Measurements from ENCODE around the gene SLC9A9.

The SLC9A9 gene

DNA sequence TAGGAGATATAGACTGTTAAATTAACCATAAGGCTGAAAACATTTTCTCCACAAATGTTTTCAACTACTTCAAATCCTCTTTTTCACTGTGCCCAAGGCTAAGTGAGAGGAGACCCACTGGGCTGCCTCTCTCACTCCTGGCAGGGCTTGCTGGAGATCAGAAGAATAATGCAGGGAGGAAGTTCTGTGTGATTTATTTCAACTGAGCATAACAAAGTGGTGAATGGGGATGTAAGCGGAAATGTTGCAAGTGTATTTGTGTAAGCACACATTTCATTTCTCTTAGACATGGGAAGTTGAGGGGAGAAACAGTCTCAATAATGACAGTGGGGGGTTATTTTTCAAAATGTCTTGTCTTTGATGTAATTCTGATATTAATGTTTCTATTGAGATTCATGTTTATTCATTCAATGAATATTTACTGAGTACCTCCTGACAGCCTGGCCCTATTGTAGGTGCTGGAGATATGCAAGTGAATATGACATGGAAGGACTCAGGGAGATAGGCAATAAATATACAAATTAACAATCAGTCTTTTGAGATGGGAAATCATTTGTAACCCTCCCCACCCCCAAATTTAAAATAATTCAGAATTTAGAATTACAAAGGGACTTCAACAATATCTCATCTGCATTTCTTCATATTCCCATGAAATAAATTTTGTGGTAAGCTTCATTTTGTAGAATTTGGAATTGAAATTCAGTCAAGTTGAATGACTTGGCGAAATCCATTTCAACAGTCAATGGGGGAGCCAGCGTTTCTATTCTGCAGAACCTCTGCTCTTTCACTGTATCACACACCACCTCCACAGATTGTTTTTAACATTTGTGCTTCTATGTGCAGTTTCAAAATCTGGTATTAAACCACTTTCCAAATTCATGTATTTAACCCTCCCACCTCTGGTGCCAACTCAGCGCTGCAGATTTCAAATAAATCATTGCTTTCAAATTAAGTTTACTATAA is 247.2 kb downstream of the SLC9A9 start:
- DNase-seq = no peak

DNA sequence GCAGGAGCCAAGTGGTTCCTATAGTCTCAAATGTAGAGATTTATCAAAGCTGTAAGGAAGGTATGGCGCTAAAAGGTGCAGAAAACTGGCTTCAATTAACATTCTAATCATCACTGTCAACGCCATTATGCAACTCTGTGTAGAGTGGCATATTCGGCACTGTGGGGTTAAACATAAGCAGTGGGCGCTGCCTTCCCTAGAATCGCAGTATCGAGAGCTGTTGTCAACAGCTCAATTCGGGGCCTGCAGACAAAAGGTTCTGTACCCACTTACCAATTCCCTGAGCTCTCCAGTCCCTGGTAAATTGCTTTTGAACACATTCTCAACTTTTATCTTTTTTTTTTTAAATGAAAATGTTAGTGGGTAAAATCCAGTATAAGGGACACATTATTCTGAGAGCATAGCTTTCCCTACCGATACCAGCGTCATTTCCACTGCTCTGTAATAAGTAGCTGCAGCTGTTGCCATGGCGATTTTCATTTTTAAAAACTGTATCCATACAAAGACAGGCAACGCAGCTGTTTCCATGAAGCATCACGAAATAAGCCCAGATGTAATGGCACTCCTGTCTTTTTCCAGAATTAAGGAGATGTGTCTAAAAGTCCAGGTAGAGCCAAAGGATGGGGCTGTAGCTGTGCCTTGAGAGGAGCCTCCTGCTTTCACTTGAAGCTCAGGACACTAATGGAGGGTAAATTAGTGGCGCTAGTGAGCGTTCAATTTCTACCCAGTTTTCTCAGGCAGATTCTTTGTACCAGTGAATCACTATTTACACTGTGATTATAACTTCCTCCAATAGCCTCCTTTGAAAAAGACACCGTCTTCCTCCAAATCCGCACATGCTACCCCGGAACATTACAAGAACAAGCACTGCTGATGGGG is 250.3 kb downstream of the SLC9A9 start:
- no peak for DNase-seq
- no peak for TF ChIP-seq GATA1 (IDR thresholded peaks at IDR 0.05; ENCODE audit: low read depth, low read length)
- TF ChIP-seq POLR2A (IDR thresholded peaks at IDR 0.05; ENCODE audit: low read length) = no peak

More for the DNA sequence above, 247.2 kb downstream of the SLC9A9 start:
- TF ChIP-seq POLR2A (IDR thresholded peaks at IDR 0.05; ENCODE audit: low read length) (no peak), GATA1 (IDR thresholded peaks at IDR 0.05; ENCODE audit: low read depth, low read length) (no peak)

DNA sequence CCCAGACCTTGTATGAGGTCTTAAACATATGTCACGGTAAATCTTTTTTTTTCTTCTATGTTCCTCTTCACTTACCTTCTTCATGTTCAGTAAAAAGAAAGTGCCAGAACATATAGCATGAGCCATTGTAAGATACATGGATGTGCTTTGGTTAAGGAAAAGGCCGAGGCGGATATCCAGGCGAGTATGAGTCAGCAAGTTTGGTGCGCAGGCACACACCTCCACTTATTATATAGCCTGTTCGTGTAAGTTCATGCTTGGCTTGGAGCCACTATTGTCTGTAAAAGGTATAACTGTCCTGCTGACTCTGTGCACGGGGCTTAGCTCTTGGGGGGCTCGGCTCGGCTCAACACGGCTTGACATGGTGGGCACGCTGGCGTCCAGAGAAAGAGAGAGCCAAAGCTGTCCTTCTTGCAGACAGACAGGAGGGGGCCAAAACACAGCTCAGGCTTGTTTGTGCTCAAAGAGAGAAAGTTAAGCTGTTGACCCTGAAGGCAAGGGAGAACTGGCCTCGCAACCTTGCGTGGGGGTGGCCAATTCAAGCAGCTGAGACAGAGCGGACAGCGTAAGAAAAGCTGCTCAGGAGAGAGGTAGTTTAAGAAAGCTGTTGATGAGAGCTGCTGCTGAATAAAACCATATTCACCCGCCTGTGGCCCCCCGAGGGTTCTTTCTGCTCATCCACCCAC is 251.2 kb downstream of the SLC9A9 start:
- TF ChIP-seq POLR2A (IDR thresholded peaks at IDR 0.05; ENCODE audit: low read length) (no peak), GATA1 (IDR thresholded peaks at IDR 0.05; ENCODE audit: low read depth, low read length) (no peak)
- DNase-seq = no peak

DNA sequence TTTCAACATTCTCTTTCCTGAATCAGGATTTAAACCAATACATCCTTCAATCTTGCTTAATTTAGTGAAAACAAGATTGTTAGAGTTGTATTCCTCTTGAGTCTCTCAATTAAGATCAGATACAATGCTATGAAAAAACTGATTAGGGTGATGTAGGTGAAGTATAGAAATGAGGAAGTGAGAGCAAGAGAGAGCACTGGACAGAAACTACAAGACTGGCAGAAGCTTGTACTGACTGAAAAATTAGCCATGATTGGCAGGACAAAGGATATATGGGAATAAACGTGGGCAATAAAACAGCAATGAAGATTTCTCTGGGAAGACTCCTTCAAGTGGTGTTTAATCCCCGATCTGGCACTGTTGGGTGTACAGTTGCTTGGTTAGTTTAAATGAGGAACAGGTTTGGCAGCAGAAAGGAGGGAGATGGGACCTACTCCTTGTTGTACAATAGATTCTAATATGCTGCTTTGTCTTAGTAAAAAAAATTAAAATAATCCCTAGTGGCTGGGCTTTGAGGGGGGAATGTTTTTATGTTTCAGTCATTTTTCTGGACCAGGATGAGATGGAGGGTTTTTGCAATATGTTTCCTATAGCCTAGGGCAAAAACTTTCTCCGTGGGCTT is 252.7 kb downstream of the SLC9A9 start:
- DNase-seq = no peak

DNA sequence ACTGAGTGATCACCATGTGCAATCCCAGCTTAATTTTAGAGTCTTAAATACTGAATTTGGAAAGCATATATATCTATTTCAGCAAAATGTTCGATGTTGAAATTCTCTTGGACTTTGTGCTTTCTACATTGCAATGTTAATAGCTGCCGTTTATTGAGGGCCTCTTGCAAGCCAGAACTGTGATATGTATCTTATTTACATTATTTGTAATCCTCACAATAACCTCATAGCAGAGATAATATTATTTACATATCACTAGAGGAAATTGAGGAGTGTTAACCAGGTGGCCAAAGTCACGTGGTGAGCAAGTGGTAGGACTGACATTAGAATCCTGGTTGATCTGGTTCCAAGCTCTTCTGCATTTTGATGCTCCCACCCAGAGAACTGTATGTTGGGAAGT is 254.1 kb downstream of the SLC9A9 start:
- no peak for DNase-seq
- TF ChIP-seq POLR2A (IDR thresholded peaks at IDR 0.05; ENCODE audit: low read length) (no peak), GATA1 (IDR thresholded peaks at IDR 0.05; ENCODE audit: low read depth, low read length) (no peak)

More for the DNA sequence above, 252.7 kb downstream of the SLC9A9 start:
- no peak for TF ChIP-seq GATA1 (IDR thresholded peaks at IDR 0.05; ENCODE audit: low read depth, low read length)
- TF ChIP-seq POLR2A (IDR thresholded peaks at IDR 0.05; ENCODE audit: low read length) = no peak

DNA sequence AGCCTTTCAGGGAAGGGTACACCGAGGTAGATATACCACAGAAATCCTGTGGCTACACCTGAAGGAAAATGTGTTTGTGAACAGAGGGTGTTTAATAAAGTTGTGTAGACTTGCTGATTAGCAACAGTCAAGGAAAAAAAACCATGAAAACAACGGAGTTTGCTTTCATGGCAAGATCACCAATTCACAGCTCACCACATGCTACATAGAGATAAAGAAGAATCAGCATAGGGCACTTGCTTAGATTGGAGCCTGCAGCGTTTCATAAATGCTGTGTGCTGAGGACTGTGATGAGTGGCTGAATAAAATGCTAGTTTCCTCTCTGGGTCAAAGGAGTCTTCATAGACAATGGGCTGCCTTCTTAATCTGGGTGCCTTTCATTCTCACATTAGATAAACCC is 257.6 kb downstream of the SLC9A9 start:
- peak; percentile 61 to 86 for DNase-seq
- no peak for TF ChIP-seq POLR2A (IDR thresholded peaks at IDR 0.05; ENCODE audit: low read length)
- no peak for TF ChIP-seq GATA1 (IDR thresholded peaks at IDR 0.05; ENCODE audit: low read depth, low read length)

DNA sequence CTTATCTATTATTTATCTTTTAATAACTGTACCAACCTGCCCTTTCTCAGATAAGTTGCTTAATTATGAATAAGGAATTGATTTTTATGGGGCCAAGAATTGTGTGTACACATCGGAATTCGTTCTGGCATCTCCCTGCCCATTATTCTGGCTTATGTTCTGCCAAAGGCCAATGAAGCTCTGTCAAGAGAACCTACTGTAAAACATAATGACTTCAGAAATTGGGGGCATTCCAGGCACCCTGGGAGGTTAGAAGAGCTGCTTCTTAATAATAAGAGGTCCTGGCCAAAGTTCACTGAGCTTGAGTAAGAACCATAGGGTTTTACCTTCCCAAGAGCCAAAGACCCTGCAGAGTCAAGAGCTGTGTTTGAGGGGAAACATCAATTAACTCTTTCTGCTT is 261.7 kb downstream of the SLC9A9 start:
- TF ChIP-seq POLR2A (IDR thresholded peaks at IDR 0.05; ENCODE audit: low read length) (no peak), GATA1 (IDR thresholded peaks at IDR 0.05; ENCODE audit: low read depth, low read length) (no peak)

DNA sequence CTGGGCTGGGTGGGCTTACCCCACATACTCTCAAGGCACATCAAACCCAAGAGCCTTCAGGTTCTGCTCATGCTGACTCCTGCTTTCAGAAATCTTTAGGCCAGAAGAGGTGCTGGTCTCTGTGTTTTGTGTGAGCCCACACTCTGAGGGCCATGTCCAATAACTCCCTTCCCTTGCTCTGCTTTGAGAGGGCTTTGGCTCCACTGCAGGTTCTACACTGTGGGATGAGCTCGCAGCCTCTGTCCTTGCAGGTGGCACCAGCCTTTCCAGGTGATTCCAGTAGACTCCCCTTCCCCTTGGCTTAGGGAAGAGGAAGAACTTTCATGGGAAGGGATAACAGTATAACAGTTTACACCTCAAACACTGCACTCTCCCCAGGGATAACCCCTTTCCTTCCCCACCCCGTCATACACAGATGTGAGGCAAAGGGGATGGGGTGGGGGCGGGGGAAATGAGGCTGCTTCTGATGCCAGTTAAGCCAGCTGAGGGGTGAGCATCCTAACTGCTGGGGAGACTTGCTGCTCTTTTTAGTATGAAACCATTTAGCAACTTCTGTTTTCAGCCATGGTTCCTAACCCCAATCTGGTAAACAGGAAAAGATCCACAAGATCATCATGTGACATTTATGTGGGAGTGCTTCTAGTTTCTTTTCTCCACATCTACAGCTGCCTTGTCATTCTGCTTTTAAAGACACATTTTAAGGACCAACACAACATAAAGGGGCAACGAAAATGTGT is 262.4 kb downstream of the SLC9A9 start:
- no peak for DNase-seq
- TF ChIP-seq GATA1 (IDR thresholded peaks at IDR 0.05; ENCODE audit: low read depth, low read length) (no peak), POLR2A (IDR thresholded peaks at IDR 0.05; ENCODE audit: low read length) (no peak)

More for the DNA sequence above, 261.7 kb downstream of the SLC9A9 start:
- DNase-seq = no peak

DNA sequence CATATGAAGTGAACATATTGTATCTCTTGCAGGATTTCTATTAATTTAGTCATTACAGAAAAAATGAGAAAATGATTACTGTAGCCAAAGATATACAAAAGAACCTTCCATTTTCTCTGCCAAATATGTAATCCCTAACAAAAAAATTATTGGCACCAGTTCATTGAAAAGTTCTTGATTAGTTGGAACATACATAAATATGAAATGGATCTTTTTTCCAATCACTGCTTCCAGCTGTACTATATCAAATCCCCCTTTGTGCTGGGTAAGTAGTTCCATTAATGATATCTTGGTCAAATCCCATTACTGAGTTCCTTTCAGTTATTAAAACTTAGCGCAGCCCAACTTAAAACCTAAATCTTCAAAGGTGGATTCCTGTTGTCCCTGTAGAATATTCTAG is 263.8 kb downstream of the SLC9A9 start:
- no peak for DNase-seq
- no peak for TF ChIP-seq POLR2A (IDR thresholded peaks at IDR 0.05; ENCODE audit: low read length)
- no peak for TF ChIP-seq GATA1 (IDR thresholded peaks at IDR 0.05; ENCODE audit: low read depth, low read length)

DNA sequence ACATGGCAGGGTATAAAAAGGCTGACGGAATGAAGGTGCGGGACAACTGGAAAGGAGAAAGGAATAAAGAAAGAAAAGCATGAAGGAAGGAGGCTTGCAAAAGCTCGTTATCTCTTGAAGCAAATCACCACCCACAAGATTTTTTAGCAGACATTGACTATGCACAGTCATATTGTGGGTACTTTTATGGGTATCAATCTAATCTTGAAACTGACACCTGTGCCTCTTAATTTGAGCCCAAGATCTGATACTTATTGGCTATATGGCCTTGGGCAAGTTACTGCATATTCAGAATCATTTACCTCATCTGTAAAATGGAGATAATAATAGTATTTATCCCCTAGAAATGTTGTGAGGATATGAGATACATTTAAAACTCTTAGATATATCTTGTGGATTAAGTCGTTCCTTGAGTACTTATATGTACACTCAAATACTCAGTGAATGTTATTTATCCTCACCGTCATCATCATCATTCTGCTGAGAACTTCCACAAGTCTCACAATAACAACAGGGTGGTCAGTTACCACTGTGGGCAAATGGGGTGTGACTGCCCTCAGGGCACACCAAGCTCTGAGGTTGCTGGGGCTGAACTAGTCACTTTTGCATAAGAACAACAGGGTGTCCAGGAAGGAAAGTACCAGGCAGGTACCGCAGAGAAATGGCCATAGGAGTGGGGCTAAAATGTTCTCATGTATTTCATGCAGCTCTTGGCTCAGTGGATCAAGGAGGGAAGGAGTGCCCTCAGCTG is 266.1 kb downstream of the SLC9A9 start:
- TF ChIP-seq GATA1 (IDR thresholded peaks at IDR 0.05; ENCODE audit: low read depth, low read length) (no peak), POLR2A (IDR thresholded peaks at IDR 0.05; ENCODE audit: low read length) (no peak)
- DNase-seq = no peak

DNA sequence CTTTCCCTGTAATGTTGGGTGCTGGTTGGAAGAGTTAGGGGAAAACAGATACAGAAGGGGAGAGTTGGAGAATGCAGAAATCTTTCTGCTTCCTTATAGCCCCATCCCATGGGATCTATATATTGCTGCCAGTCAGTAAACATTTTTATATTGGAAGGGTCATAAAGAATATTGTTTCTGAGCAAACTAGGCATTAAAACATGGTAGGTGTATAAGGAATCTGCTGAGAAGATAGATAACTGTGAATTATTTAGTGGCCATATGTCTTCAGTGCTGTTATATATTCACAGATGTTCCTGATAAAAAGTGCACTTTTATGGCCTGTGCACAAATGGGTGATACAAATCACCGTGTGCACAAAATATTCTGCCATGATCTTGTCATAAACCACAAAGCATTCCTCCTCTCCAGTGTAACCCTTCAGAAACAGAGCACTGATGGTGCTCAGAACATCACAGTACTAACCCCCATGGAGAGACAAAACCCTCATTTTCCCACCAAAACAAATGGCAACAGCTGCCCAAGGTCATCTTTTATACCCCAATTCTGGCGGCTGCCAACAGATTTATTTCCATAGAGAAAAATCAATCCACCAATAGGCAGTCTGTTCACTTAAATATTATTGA is 269.3 kb downstream of the SLC9A9 start:
- no peak for TF ChIP-seq POLR2A (IDR thresholded peaks at IDR 0.05; ENCODE audit: low read length)
- TF ChIP-seq GATA1 (IDR thresholded peaks at IDR 0.05; ENCODE audit: low read depth, low read length) = no peak
- no peak for DNase-seq
